Fibroblast of skin of abdomen (primary cell): Measurements from ENCODE around the gene CHN2.
"Not testable (repeated sequence)": the region's sequence is repeated elsewhere in the genome, so short reads cannot be mapped to it uniquely, and the experiment has no call there.

Experiments
- DNase-seq: peaks from one replicate; pipeline ENCODE4 v3.0.0-alpha.2; 2013

The CHN2 gene

DNA sequence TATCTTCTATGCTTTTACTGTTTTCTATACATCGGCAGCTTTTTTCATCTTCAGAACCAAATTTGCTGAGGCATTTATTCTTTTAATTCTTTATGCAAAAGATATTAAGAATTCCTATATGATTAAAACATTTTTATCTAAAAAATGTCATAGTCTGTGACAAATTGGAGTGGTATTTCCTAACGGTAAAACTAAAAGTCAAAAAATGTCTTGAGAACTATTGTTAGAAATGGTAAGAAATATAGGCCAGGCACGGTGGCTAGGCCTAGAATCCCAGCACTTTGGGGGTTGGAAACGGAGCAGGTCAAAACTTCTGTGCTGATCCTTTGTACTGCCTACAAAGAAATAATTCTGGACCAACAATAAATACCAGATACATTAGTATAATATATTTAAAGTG is 311.4 kb downstream of the CHN2 start:
- DNase-seq, result no peak

DNA sequence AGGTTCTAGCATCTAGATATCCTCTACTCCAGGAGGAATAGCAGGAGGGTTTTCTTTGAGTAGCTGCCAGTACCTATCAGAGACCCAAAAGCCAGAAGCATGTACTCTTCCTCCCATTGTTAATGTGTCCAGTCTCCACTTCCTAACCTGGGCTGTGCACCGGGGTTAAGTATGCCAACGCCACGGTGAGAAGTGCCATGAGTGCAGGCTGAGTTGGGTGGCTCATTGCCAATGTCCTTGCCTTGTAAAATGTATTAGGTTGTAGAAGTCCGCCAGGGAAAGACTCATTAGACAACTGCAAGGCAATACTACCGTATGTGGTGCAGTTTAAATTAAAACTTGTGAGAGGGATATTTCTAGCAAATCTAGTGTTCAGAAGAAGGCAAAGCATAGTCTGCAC is 314.0 kb downstream of the CHN2 start:
- DNase-seq, result no peak

DNA sequence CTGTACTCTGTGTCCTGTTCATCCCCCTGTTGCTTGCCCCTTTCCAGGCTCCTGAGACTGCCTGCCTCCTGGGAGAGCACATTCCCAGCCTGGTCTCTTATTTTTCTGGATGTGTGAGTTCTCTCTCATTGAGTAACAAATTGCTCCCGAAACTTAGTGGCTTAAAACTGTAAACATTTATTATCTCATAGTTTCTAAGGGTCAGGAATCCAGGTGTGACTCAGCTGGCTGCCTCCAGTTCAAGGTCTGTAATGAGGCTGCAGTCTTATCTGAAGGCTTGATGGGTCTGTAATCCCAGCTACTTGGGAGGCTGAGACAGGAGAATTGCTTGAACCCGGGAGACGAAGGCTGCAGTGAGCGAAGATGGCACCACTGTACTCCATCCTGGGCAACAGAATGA is 315.5 kb downstream of the CHN2 start:
- no peak for DNase-seq

DNA sequence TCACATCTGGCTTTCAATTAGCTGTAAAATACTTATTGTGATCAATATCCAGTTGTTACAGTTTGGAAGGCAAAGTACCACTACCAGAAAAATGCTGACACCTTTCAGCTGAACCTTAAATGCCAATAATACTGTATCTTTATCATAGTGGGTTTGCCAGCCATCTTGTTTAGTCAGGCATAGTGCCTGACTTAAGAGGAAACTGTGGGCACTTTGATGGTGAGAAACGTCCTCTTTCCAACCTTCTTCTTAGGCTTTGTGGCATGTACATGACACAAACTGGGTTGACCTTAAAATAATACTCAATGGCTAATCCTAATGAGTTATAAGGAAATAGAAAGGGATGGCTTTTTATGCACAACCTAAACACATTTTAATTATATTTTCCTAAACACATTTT is 316.8 kb downstream of the CHN2 start:
- DNase-seq, result no peak

DNA sequence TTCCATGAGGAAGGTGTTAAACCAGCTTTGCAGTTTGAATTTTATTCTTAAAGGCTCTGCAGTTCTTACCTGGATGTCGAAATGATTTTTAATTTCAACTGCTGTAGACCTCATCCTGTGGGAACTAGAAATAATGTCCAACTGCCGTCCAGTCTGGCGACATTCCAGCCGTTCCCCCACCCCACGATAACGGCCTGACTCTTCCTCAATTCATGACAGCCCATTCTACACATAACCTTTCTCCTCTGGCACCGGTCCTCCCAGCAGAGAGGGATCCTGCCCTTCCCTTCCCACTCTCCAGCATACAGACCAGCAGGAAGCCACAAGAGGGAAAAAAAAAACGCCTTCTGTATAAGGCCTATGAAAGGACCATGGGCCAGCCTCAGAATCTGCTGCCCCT is 317.3 kb downstream of the CHN2 start:
- DNase-seq, result no peak

DNA sequence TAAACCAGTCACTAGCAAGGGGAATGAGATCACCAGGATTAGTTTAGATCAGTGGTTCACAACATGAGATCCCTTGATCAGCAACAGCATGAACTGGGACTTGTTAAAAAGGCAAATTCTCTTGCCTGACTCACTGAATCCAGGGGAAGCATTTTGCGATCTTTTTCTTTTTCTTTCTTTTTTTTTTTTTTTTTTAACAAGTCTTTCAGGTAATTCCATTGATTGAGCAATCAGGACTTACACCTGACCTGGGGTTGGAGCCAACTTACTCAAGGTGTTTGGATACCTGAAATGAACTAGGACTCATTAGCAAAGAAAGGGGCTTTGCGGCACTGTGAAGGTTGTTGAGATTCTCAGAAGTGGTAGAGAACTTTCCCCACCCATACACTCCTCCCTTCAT is 321.9 kb downstream of the CHN2 start:
- DNase-seq, result no peak

DNA sequence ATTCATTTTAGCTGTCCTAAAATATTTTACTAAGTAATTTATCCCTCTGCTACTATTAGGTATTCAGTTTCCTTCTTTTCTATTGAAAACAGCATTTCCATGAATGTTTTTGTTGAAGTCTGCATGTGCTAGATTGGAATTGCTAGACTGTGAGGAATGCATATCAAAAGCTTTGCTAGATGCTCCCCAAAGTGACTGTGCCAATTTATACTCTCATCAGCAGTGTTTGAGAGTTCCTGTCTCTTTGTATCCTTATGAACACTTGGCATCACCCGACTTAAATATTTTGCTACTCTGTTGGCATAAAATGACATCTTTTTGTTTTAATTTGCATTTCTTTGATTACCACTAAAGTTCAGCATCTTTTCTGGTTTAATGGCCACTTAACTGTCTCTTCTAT is 324.0 kb downstream of the CHN2 start:
- no peak for DNase-seq

DNA sequence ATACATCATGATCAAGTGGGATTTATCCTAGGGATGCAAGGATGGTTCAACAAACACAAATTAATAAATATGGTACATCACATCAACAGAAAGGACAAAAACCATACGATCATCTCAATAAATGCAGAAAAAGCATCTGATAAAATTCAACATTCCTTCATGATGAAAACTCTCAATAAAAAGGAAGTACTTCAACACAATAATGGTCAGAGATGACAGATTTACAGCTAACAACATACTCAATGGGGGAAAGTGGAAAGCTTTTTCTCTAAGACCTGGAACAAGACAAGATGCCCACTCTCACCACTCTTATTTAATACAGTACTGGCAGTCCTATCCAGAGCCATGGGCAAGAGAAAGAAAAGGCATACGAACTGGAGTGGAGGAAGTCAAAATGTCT is 329.2 kb downstream of the CHN2 start:
- DNase-seq, result no peak

DNA sequence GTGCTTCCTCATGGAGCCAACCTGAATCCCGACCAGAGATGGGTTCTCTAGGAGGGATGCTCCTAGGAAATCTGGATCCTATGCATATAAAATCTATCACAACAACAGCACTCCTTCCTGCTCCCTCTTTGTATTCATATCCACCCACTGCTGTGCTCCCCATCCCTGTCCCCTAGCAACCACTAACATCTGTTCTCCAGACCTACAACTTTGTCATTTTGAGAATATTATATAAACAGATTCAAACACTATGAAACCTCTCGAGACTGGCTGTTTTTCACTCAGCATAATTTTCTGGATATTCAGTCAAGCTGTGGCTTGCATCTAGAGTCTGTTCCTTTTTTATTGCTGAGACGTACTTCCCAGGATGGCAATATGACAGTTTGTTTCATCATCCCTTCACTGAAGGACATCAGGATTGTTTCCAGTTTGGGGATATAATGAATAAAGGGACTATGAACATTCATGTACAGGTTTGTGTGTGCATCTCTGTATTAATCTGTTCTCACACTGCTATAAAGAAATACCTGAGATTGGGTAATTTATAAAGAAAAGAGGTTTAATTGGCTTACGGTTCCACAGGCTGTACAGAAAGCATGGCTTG is 333.0 kb downstream of the CHN2 start:
- DNase-seq, result no peak

DNA sequence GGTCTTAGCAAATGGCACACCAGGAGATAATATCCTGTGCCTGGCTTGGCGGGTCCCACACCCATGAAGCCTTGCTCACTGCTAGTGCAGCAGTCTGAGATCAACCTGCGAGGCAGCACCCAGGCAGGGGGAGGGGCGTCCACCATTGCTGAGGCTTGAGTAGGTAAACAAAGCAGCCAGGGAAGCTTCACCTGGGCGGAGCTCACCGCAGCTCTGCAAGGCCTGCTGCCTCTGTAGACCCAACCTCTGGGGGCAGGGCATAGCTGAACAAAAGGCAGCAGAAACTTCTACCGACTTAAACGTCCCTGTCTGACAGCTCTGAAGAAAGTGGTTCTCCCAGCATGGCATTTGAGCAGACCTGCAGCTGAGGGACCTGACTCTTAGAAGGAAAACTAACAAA is 334.0 kb downstream of the CHN2 start:
- not testable (repeated sequence) for DNase-seq
